H9 (cell line): ENCODE results near the gene CDK12. TPM values are rescaled to one million over a fixed set of nuclear protein-coding genes. Genes with fewer than 3 reads are reported as not detected.
A peak's percentile ranks its signal among the peaks of the same experiment; 100 is the strongest.
"Not testable (repeated sequence)": the region's sequence is repeated elsewhere in the genome, so short reads cannot be mapped to it uniquely, and the experiment has no call there.

Source experiments
- DNase-seq: peaks from one replicate; pipeline ENCODE4 v3.0.0-alpha.2; 2017
- H2AFZ ChIP-seq: one replicate; pipeline ENCODE4 v1.6.1; 2013; ENCODE audit warnings: mild to moderate bottlenecking, low read length, control low read depth, moderate library complexity
- H2AK5ac ChIP-seq: 2 replicates; pipeline ENCODE4 v1.6.1; 2013; ENCODE audit warnings: low read length, control low read depth, mixed read lengths; ENCODE audit not compliant: insufficient read length
- H2BK120ac ChIP-seq: one replicate; pipeline ENCODE4 v1.6.1; 2013; ENCODE audit warnings: low read depth, mild to moderate bottlenecking, low read length, control low read depth, inconsistent platforms; ENCODE audit not compliant: poor library complexity, severe bottlenecking
- H2BK12ac ChIP-seq: 2 replicates; pipeline ENCODE4 v1.6.1; 2013; ENCODE audit warnings: low read length, control low read depth, mixed read lengths, low read depth; ENCODE audit not compliant: insufficient read length
- H2BK15ac ChIP-seq: 2 replicates; pipeline ENCODE4 v1.6.1; 2013; ENCODE audit warnings: low read depth, low read length, control low read depth
- H2BK20ac ChIP-seq: one replicate; pipeline ENCODE4 v1.6.1; 2013; ENCODE audit warnings: low read depth, mild to moderate bottlenecking, low read length, control low read depth, inconsistent platforms; ENCODE audit not compliant: poor library complexity, severe bottlenecking
- H2BK5ac ChIP-seq: 2 replicates; pipeline ENCODE4 v1.6.1; 2013; ENCODE audit warnings: low read length, control low read depth, mixed read lengths; ENCODE audit not compliant: insufficient read length
- H3K14ac ChIP-seq: 2 replicates; pipeline ENCODE4 v1.6.1; 2013; ENCODE audit warnings: low read length, control low read depth; ENCODE audit not compliant: insufficient read depth
- H3K18ac ChIP-seq: 2 replicates; pipeline ENCODE4 v1.6.1; 2013; ENCODE audit warnings: low read depth, mild to moderate bottlenecking, mixed read lengths, low read length, control low read depth; ENCODE audit not compliant: insufficient read length
- H3K23ac ChIP-seq: 2 replicates; pipeline ENCODE4 v1.6.1; 2013; ENCODE audit warnings: low read length, control low read depth, mixed read lengths, low read depth; ENCODE audit not compliant: insufficient read length
- H3K23me2 ChIP-seq: 2 replicates; pipeline ENCODE4 v1.6.1; 2013; ENCODE audit warnings: low read depth, mild to moderate bottlenecking, mixed read lengths, low read length, control low read depth; ENCODE audit not compliant: insufficient read length, poor library complexity, severe bottlenecking
- H3K27ac ChIP-seq: 2 replicates; pipeline ENCODE4 v1.5.1; 2013; ENCODE audit warnings: low read length, control low read depth, mixed read lengths, low read depth; ENCODE audit not compliant: insufficient read length
- H3K27me3 ChIP-seq: 2 replicates; pipeline ENCODE4 v1.6.1; 2013; ENCODE audit warnings: low read length, control low read depth, inconsistent platforms; ENCODE audit not compliant: insufficient read depth
- H3K4ac ChIP-seq: 2 replicates; pipeline ENCODE4 v1.6.1; 2013; ENCODE audit warnings: low read depth, mild to moderate bottlenecking, control low read depth, inconsistent platforms, low read length, moderate library complexity
- H3K4me1 ChIP-seq: 2 replicates; pipeline ENCODE4 v1.6.1; 2013; ENCODE audit warnings: low read length, control low read depth, inconsistent platforms; ENCODE audit not compliant: insufficient read depth
- H3K4me2 ChIP-seq: 2 replicates; pipeline ENCODE4 v1.6.1; 2013; ENCODE audit warnings: low read length, control low read depth, mixed read lengths; ENCODE audit not compliant: insufficient read length, insufficient read depth
- H3K56ac ChIP-seq: 2 replicates; pipeline ENCODE4 v1.6.1; 2013; ENCODE audit warnings: low read depth, mild to moderate bottlenecking, mixed read lengths, low read length, control low read depth; ENCODE audit not compliant: insufficient read length
- H3K79me1 ChIP-seq: 2 replicates; pipeline ENCODE4 v1.6.1; 2013; ENCODE audit warnings: low read depth, mild to moderate bottlenecking, moderate library complexity, low read length, control low read depth, inconsistent platforms; ENCODE audit not compliant: insufficient read depth, poor library complexity, severe bottlenecking
- H3K79me2 ChIP-seq: 2 replicates; pipeline ENCODE4 v1.6.1; 2013; ENCODE audit warnings: low read length, control low read depth, inconsistent platforms; ENCODE audit not compliant: insufficient read depth
- H3K9ac ChIP-seq: 2 replicates; pipeline ENCODE4 v1.6.1; 2013; ENCODE audit warnings: low read length, control low read depth, mixed read lengths; ENCODE audit not compliant: insufficient read length; ENCODE audit errors: extremely low read depth
- H3K9me3 ChIP-seq: one replicate; pipeline ENCODE4 v1.6.1; 2013; ENCODE audit warnings: low read depth, low read length, inconsistent platforms; ENCODE audit not compliant: control insufficient read depth
- H3T11ph ChIP-seq: one replicate; pipeline ENCODE4 v1.6.1; 2013; ENCODE audit warnings: mild to moderate bottlenecking, low read length, control low read depth, inconsistent platforms
- H4K20me1 ChIP-seq: one replicate; pipeline ENCODE4 v1.6.1; 2013; ENCODE audit not compliant: control insufficient read depth, insufficient read length, insufficient read depth
- H4K5ac ChIP-seq: 2 replicates; pipeline ENCODE4 v1.6.1; 2013; ENCODE audit warnings: low read depth, mild to moderate bottlenecking, mixed read lengths, low read length, control low read depth; ENCODE audit not compliant: insufficient read length
- H4K8ac ChIP-seq: replicated peaks from 2 replicates; pipeline ENCODE4 v1.6.1; 2013; ENCODE audit warnings: low read length, control low read depth, mixed read lengths, low read depth; ENCODE audit not compliant: insufficient read length
- H4K91ac ChIP-seq: 2 replicates; pipeline ENCODE4 v1.6.1; 2013; ENCODE audit warnings: low read depth, mild to moderate bottlenecking, moderate library complexity, mixed read lengths, low read length, control low read depth; ENCODE audit not compliant: insufficient read length
- H3K27ac Mint-ChIP-seq, 3 experiments: 2 replicates in 2 of 3; 3 replicates in 1 of 3; pipeline ENCODE4 v1.8.0; 2020 to 2021; ENCODE audit warnings: mixed read lengths in 3 of 3, mild to moderate bottlenecking in 1 of 3, moderate library complexity in 1 of 3
- H3K27me3 Mint-ChIP-seq: 2 replicates; pipeline ENCODE4 v1.8.0; 2021; ENCODE audit warnings: low read depth, mild to moderate bottlenecking, moderate library complexity, mixed read lengths
- H3K36me3 Mint-ChIP-seq, 3 experiments: 2 replicates in 2 of 3; 3 replicates in 1 of 3; pipeline ENCODE4 v1.8.0; 2020 to 2021; ENCODE audit warnings: low read depth in 3 of 3, mixed read lengths in 3 of 3; ENCODE audit not compliant: insufficient read depth in 1 of 3
- H3K4me1 Mint-ChIP-seq, 2 experiments: 2 replicates each; pipeline ENCODE4 v1.8.0; 2020; ENCODE audit warnings: mixed read lengths in 2 of 2
- H3K4me3 Mint-ChIP-seq, 2 experiments: 2 replicates in 1 of 2; 3 replicates in 1 of 2; pipeline ENCODE4 v1.8.0; 2020 to 2021; ENCODE audit warnings: mild to moderate bottlenecking in 2 of 2, mixed read lengths in 2 of 2, moderate library complexity in 1 of 2
- H3K9me3 Mint-ChIP-seq, 2 experiments: 2 replicates in 1 of 2; 3 replicates in 1 of 2; pipeline ENCODE4 v1.8.0; 2020; ENCODE audit warnings: mild to moderate bottlenecking in 2 of 2, mixed read lengths in 2 of 2, moderate library complexity in 1 of 2
- WGBS: extraction: QIAGEN DNeasy Blood & Tissue Kit; methylation state at CpG from one replicate; pipeline ENCODE4 v1.1.7; 2013; ENCODE audit warnings: missing lambda C conversion rate, low lambda C conversion rate, mixed read lengths; ENCODE audit not compliant: insufficient read length; ENCODE audit errors: extremely low coverage; 5-methylcytosine and 5-hydroxymethylcytosine counted together
- total RNA-seq: library from RNA; stranded (reverse); gene quantifications from 2 replicates; pipeline ENCODE4 v1.2.1, GENCODE V29; 2021
- TF ChIP-seq, protein P1 (sequence below): fragments of 200-600 bp; sonication (generic); conservative IDR thresholded peaks from 3 replicates; pipeline ENCODE4 v1.8.0; 2021; ENCODE audit warnings: antibody characterized with exemption, mild to moderate bottlenecking

Gene CDK12
- total RNA-seq, 1 experiment from 2014 or later: 87.6 TPM

DNA sequence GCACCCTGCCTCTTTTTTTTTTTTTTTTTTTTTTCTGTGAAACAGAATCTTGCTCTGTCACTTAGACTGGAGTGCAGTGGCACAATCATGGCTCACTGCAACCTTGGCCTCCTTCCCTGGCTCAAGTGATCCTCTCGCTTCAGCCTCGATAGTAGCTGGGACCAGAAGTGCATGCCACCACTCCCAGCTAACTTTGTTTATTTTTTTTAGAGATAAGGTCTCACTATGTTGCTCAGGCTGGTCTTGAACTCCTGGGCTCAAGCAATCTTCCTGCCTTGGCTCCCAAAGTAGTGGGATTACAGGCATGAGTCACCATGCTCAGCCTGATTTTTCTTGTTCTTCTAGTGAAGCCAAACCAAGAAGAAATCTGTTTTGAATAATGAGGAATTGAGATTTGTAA, 25.0 kb downstream of the CDK12 start:
- WGBS: no CpG with 5 or more reads among the region's 2 CpGs
- no peak overlapping the region for H3K56ac ChIP-seq
- TF ChIP-seq, protein P1, sequence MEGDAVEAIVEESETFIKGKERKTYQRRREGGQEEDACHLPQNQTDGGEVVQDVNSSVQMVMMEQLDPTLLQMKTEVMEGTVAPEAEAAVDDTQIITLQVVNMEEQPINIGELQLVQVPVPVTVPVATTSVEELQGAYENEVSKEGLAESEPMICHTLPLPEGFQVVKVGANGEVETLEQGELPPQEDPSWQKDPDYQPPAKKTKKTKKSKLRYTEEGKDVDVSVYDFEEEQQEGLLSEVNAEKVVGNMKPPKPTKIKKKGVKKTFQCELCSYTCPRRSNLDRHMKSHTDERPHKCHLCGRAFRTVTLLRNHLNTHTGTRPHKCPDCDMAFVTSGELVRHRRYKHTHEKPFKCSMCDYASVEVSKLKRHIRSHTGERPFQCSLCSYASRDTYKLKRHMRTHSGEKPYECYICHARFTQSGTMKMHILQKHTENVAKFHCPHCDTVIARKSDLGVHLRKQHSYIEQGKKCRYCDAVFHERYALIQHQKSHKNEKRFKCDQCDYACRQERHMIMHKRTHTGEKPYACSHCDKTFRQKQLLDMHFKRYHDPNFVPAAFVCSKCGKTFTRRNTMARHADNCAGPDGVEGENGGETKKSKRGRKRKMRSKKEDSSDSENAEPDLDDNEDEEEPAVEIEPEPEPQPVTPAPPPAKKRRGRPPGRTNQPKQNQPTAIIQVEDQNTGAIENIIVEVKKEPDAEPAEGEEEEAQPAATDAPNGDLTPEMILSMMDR: no peak

DNA sequence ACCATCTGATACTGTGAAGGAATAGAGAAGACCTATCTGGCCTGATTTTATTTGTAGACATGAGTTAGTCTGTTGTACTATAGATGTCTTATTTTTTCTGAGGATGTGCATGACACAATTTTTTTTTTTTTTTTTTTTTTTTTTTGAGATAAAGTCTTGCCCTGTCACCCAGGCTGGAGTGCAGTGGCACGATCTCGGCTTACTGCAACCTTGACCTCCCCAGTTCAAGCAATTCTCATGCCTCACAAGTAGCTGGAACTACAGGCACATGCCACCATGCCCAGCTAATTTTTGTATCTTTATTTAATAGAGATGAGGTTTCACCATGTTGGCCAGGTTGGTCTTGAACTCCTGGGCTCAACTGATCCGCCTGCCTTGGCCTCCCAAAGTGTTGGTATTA, 26.2 kb downstream of the CDK12 start:
- WGBS: no CpG with 5 or more reads among the region's 3 CpGs
- not testable (repeated sequence) for H3K27ac Mint-ChIP-seq, H3T11ph ChIP-seq, H3K23me2 ChIP-seq, H2BK15ac ChIP-seq, H3K23ac ChIP-seq, H2AFZ ChIP-seq, H2BK20ac ChIP-seq, H4K20me1 ChIP-seq, H3K56ac ChIP-seq, H3K79me1 ChIP-seq, H3K14ac ChIP-seq, H3K4ac ChIP-seq, H2AK5ac ChIP-seq, H3K18ac ChIP-seq, H3K9me3 ChIP-seq, H3K9me3 Mint-ChIP-seq, H3K27ac ChIP-seq, H3K4me2 ChIP-seq, H3K4me1 Mint-ChIP-seq, DNase-seq, H4K5ac ChIP-seq, H2BK12ac ChIP-seq, H2BK120ac ChIP-seq, H4K8ac ChIP-seq, H4K91ac ChIP-seq, H2BK5ac ChIP-seq, H3K27me3 ChIP-seq, H3K4me3 Mint-ChIP-seq, H3K9ac ChIP-seq, H3K79me2 ChIP-seq, H3K4me1 ChIP-seq, H3K27me3 Mint-ChIP-seq
- H3K36me3 Mint-ChIP-seq: peaks cover 6 to 35% (median 12%) of the 10 kb centered on the region in 3 experiments; a peak in 6 of 7 replicates

More for the DNA sequence above, 25.0 kb downstream of the CDK12 start:
- Mint-ChIP-seq H3K36me3 (peaks cover 4 to 32% (median 15%) of the 10 kb centered on the region in 3 experiments; a peak in 6 of 7 replicates), H3K4me3 (no peak overlapping the region), H3K4me1 (no peaks in the 10 kb centered on the region), H3K27me3 (no peaks in the 10 kb centered on the region), H3K9me3 (no peaks in the 10 kb centered on the region), H3K27ac (peak overlapping the region in 1 of 3 experiments; percentile 55; a peak in 1 of 7 replicates)
- no peak overlapping the region for H2BK20ac ChIP-seq
- no peak overlapping the region for H4K8ac ChIP-seq
- H3T11ph ChIP-seq: no peak overlapping the region
- no peak overlapping the region for H3K27ac ChIP-seq
- H3K4me2 ChIP-seq: no peak overlapping the region
- H3K14ac ChIP-seq: no peak overlapping the region
- no peak overlapping the region for H2BK120ac ChIP-seq
- no peaks in the 10 kb centered on the region for H3K4me1 ChIP-seq
- no peaks in the 10 kb centered on the region for H3K79me2 ChIP-seq
- H3K4ac ChIP-seq: no peak overlapping the region
- no peak for DNase-seq
- H3K79me1 ChIP-seq: peaks cover 5% of the 10 kb centered on the region
- H3K9ac ChIP-seq: no peak overlapping the region
- no peaks in the 10 kb centered on the region for H4K20me1 ChIP-seq
- no peak overlapping the region for H2BK5ac ChIP-seq
- H4K91ac ChIP-seq: no peak overlapping the region
- no peak overlapping the region for H4K5ac ChIP-seq
- H2AK5ac ChIP-seq: no peak overlapping the region
- no peak overlapping the region for H3K23ac ChIP-seq
- no peaks in the 10 kb centered on the region for H3K27me3 ChIP-seq
- H2AFZ ChIP-seq: no peak overlapping the region
- no peak overlapping the region for H2BK15ac ChIP-seq
- H3K23me2 ChIP-seq: no peaks in the 10 kb centered on the region
- H3K18ac ChIP-seq: no peak overlapping the region
- no peak overlapping the region for H2BK12ac ChIP-seq
- no peaks in the 10 kb centered on the region for H3K9me3 ChIP-seq
